K562 (cell line): ENCODE results near the gene GLCCI1. TPM values are rescaled to one million over a fixed set of nuclear protein-coding genes. Genes with fewer than 3 reads are reported as not detected.
A peak's percentile ranks its signal among the peaks of the same experiment; 100 is the strongest.

Experiments
- BCOR ChIP-seq: fragments of 450-650 bp; IDR thresholded peaks from 2 replicates; pipeline ENCODE4 v1.6.1; 2016
- CEBPZ ChIP-seq: fragments of 150-350 bp; IDR thresholded peaks from 2 replicates; pipeline ENCODE4 v1.6.1; 2014; ENCODE audit warnings: low read depth, mild to moderate bottlenecking, low read length, borderline replicate concordance
- E2F6 ChIP-seq, 2 experiments: IDR thresholded peaks; 2 replicates each; pipeline ENCODE4 v1.6.1; 2011; ENCODE audit warnings: borderline replicate concordance in 1 of 2, control low read depth in 1 of 2, low read depth in 1 of 2, low read length in 1 of 2, mild to moderate bottlenecking in 1 of 2, mixed read lengths in 1 of 2, moderate library complexity in 1 of 2; ENCODE audit not compliant: insufficient read depth in 1 of 2, insufficient read length in 1 of 2, poor library complexity in 1 of 2, severe bottlenecking in 1 of 2; ENCODE audit errors: extremely low read depth in 1 of 2
- IRF2 ChIP-seq: sonication (generic); formaldehyde crosslinking; IDR thresholded peaks from 2 replicates; pipeline ENCODE4 v1.8.1; 2022; ENCODE audit warnings: mild to moderate bottlenecking, missing genetic modification reagents
- NFATC3 ChIP-seq: fragments of 450-650 bp; IDR thresholded peaks from 2 replicates; pipeline ENCODE4 v1.6.1; 2017; ENCODE audit warnings: mild to moderate bottlenecking
- NFIC ChIP-seq: fragments of 450-650 bp; IDR thresholded peaks from 2 replicates; pipeline ENCODE4 v1.6.1; 2017; ENCODE audit warnings: mild to moderate bottlenecking, inconsistent platforms
- NONO ChIP-seq, 2 experiments: fragments of 200-400 bp in 1 of 2; fragments of 450-650 bp in 1 of 2; formaldehyde crosslinking in 1 of 2; IDR thresholded peaks; 2 replicates each; pipeline ENCODE4 v1.6.1; 2017; ENCODE audit warnings: low read depth in 2 of 2, mild to moderate bottlenecking in 2 of 2, moderate library complexity in 2 of 2, low read length in 1 of 2
- REST ChIP-seq, 2 experiments: fragments of 450-650 bp; formaldehyde crosslinking in 1 of 2; IDR thresholded peaks; 2 replicates each; pipeline versions ENCODE4 v1.4.0 to v1.6.1; 2014 to 2020; ENCODE audit warnings: mild to moderate bottlenecking in 2 of 2, borderline replicate concordance in 1 of 2, low read depth in 1 of 2
- SMAD4 ChIP-seq: fragments of 250-450 bp; sonication (Bioruptor Pico); conservative IDR thresholded peaks from 2 replicates; pipeline ENCODE4 v1.8.0; 2021; ENCODE audit warnings: inconsistent platforms, mild to moderate bottlenecking, moderate library complexity
- SMARCE1 ChIP-seq: fragments of 450-650 bp; IDR thresholded peaks from 2 replicates; pipeline ENCODE4 v1.7.1; 2016; ENCODE audit warnings: mild to moderate bottlenecking
- SP2 ChIP-seq: IDR thresholded peaks from 2 replicates; pipeline ENCODE4 v1.6.1; 2011; ENCODE audit warnings: mild to moderate bottlenecking, low read depth, low read length, moderate library complexity; ENCODE audit not compliant: poor library complexity, severe bottlenecking; ENCODE audit errors: extremely low read depth
- ZNF830 ChIP-seq: fragments of 250-450 bp; sonication (Bioruptor Pico); IDR thresholded peaks from 2 replicates; pipeline ENCODE4 v1.5.0; 2021; ENCODE audit warnings: mild to moderate bottlenecking
- polyA plus RNA-seq, 8 experiments: library from polyadenylated mRNA; depleted of rRNA in 4 of 8; stranded (reverse) in 5 of 8; unstranded in 3 of 8; fragments of >200 nt; fragmentation: Nextera tagmentation in 2 of 8; fragmentation: Illumina TruSeq in 1 of 8; extraction: Ambion mirVana in 2 of 8; extraction: Trizol in 1 of 8; gene quantifications; 2 replicates each; pipeline versions ENCODE4 v1.2.1 to v1.2.3, GENCODE V29; 2011 to 2014; ENCODE audit warnings: inconsistent platforms in 1 of 8, missing spikeins in 1 of 8
- total RNA-seq, 7 experiments: library from RNA; depleted of rRNA in 6 of 7; stranded (reverse); fragments of >200 nt in 6 of 7; fragmentation: Illumina TruSeq in 2 of 7; extraction: Trizol in 2 of 7; gene quantifications; 2 replicates each; pipeline versions ENCODE4 v1.2.1 to v1.2.3, GENCODE V29; 2011 to 2021; ENCODE audit warnings: low replicate concordance in 1 of 7

Gene GLCCI1
- total and polyA plus RNA-seq, 9 of the 15 experiments (the other 6 are each of a cell fraction or from before 2014, with no cell fraction given): 2.7 to 11.9 (median 7.2) TPM

GRCh38 chr7:7968544-7969305 is at the start of gene GLCCI1 (continued):
- TF ChIP-seq REST (IDR thresholded peaks at IDR 0.05; ENCODE audit: borderline replicate concordance): no peak
- TF ChIP-seq REST (CRISPR knock-in tag; IDR thresholded peaks at IDR 0.05; ENCODE audit: low read depth): 0 out of 2 replicates have a peak, but pooled peaks have one; percentile 5
- TF ChIP-seq SMARCE1: no peak
- no peak for TF ChIP-seq NFATC3
- peak in 1 of 2 experiments; percentile 44 for TF ChIP-seq E2F6 (IDR thresholded peaks at IDR 0.05; ENCODE audit: borderline replicate concordance in 1 of 2, extremely low read depth in 1 of 2, insufficient read depth in 1 of 2, insufficient read length in 1 of 2, low read depth in 1 of 2, low read length in 1 of 2, poor library complexity in 1 of 2, severe bottlenecking in 1 of 2)
- TF ChIP-seq BCOR: peak; percentile 14; the same call in 1 of the 2 replicates
- TF ChIP-seq NFIC: peak; percentile 48; the same call in 1 of the 2 replicates
- TF ChIP-seq ZNF830 (CRISPR knock-in tag): peak; percentile 71; the same call in 1 of the 2 replicates
- peak; percentile 64; the same call in 1 of the 2 replicates for TF ChIP-seq CEBPZ
- peak; percentile 62 to 64 for TF ChIP-seq NONO (IDR thresholded peaks at IDR 0.05; ENCODE audit: low read depth in 2 of 2, low read length in 1 of 2)
- no peak for TF ChIP-seq IRF2
- peak; percentile 40; the same call in 1 of the 2 replicates for TF ChIP-seq SMAD4 (CRISPR knock-in tag)
- TF ChIP-seq SP2: peak; percentile 88
